MM.1S (cell line): ENCODE measurements around the gene DGLUCY.
A peak's percentile ranks its signal among the peaks of the same experiment; 100 is the strongest.

Source experiments
- DNase-seq: peaks from one replicate; pipeline ENCODE4 v3.0.0-alpha.2; 2015
- H2AFZ ChIP-seq: fragments of 300-600 bp; sonication (generic); 2 replicates; pipeline ENCODE4 v1.6.0; 2016; ENCODE audit warnings: antibody characterized with exemption, low read length
- H3F3A ChIP-seq: fragments of 300-600 bp; sonication (generic); 2 replicates; pipeline ENCODE4 v1.6.1; 2016; ENCODE audit warnings: mild to moderate bottlenecking, antibody characterized with exemption, low read length, moderate library complexity, mixed read lengths; ENCODE audit not compliant: insufficient read depth
- H3K27ac ChIP-seq: fragments of 300-600 bp; sonication (generic); 2 replicates; pipeline ENCODE4 v1.5.1; 2016; ENCODE audit warnings: mild to moderate bottlenecking, low read length
- H3K27me3 ChIP-seq: fragments of 300-600 bp; sonication (generic); replicated peaks from 2 replicates; pipeline ENCODE4 v1.6.0; 2016; ENCODE audit warnings: low read length; ENCODE audit not compliant: insufficient read depth
- H3K36me3 ChIP-seq: fragments of 300-600 bp; sonication (generic); replicated peaks from 2 replicates; pipeline ENCODE4 v1.6.1; 2016; ENCODE audit warnings: mild to moderate bottlenecking, low read length, mixed read lengths; ENCODE audit not compliant: insufficient read depth
- H3K4me1 ChIP-seq: fragments of 300-600 bp; sonication (generic); 2 replicates; pipeline ENCODE4 v1.6.1; 2016; ENCODE audit warnings: low read length, mixed read lengths
- H3K4me2 ChIP-seq: fragments of 300-600 bp; sonication (generic); 2 replicates; pipeline ENCODE4 v1.6.0; 2016; ENCODE audit warnings: low read depth, low read length
- H3K4me3 ChIP-seq: fragments of 300-600 bp; sonication (generic); 2 replicates; pipeline ENCODE4 v1.5.1; 2016; ENCODE audit warnings: low read length, mixed read lengths
- H3K79me2 ChIP-seq: fragments of 300-600 bp; sonication (generic); 2 replicates; pipeline ENCODE4 v1.6.1; 2016; ENCODE audit warnings: mixed run types, low read length, mixed read lengths
- H3K9ac ChIP-seq: fragments of 300-600 bp; sonication (generic); 2 replicates; pipeline ENCODE4 v1.6.1; 2016; ENCODE audit warnings: low read length, mixed read lengths
- H3K9me2 ChIP-seq: fragments of 300-600 bp; sonication (generic); replicated peaks from 2 replicates; pipeline ENCODE4 v1.6.1; 2016; ENCODE audit warnings: mild to moderate bottlenecking, low read length, mixed read lengths; ENCODE audit not compliant: insufficient read depth
- H3K9me3 ChIP-seq: fragments of 300-600 bp; sonication (generic); replicated peaks from 2 replicates; pipeline ENCODE4 v1.6.1; 2016; ENCODE audit warnings: mild to moderate bottlenecking, low read length, mixed read lengths; ENCODE audit not compliant: insufficient read depth
- H4K20me1 ChIP-seq: fragments of 300-600 bp; sonication (generic); 2 replicates; pipeline ENCODE4 v1.6.1; 2016; ENCODE audit warnings: mild to moderate bottlenecking, low read length, moderate library complexity, mixed read lengths; ENCODE audit not compliant: insufficient read depth
- CTCF ChIP-seq: fragments of 300-600 bp; sonication (generic); IDR thresholded peaks from 2 replicates; pipeline ENCODE4 v1.5.1; 2016; ENCODE audit warnings: antibody characterized with exemption, low read length, mixed read lengths
- EZH2 ChIP-seq: fragments of 300-600 bp; sonication (generic); optimal IDR thresholded peaks from 2 replicates; pipeline ENCODE3; 2017; ENCODE audit warnings: low read depth, mild to moderate bottlenecking, antibody characterized with exemption, low read length, mixed read lengths
- EZH2phosphoT487 ChIP-seq: fragments of 300-600 bp; sonication (generic); IDR thresholded peaks from 2 replicates; pipeline ENCODE4 v1.6.1; 2018; ENCODE audit warnings: antibody characterized with exemption, low read length

DGLUCY gene

GRCh38 chr14:91112194-91112593 lies 1.7 kb upstream of the DGLUCY start:
- peaks cover 17% of the 10 kb centered on the region; the same call in 1 of the 2 replicates for H3F3A ChIP-seq
- TF ChIP-seq EZH2 = no peak
- H3K9ac ChIP-seq = no peak overlapping the region
- H3K79me2 ChIP-seq = peaks cover 24% of the 10 kb centered on the region
- H3K9me2 ChIP-seq = no peaks in the 10 kb centered on the region
- H3K9me3 ChIP-seq = no peaks in the 10 kb centered on the region
- 0 out of 2 replicates have a peak, but pooled peaks cover 3% of the 10 kb centered on the region for H3K4me1 ChIP-seq
- H3K4me2 ChIP-seq = no peak overlapping the region
- no peak overlapping the region for H2AFZ ChIP-seq
- no peaks in the 10 kb centered on the region for H4K20me1 ChIP-seq
- no peak overlapping the region for H3K27ac ChIP-seq
- DNase-seq = no peak
- no peak overlapping the region for H3K4me3 ChIP-seq
- no peaks in the 10 kb centered on the region for H3K36me3 ChIP-seq
- H3K27me3 ChIP-seq = no peaks in the 10 kb centered on the region

- TF ChIP-seq EZH2phosphoT487 (no peak), CTCF (no peak), EZH2 (no peak)
- H3K9me3 ChIP-seq = no peaks in the 10 kb centered on the region
- H4K20me1 ChIP-seq = no peaks in the 10 kb centered on the region
- no peaks in the 10 kb centered on the region for H3K36me3 ChIP-seq
- no peaks in the 10 kb centered on the region for H3K27me3 ChIP-seq
- DNase-seq = peak; percentile 87
- no peaks in the 10 kb centered on the region for H3K9me2 ChIP-seq
- peaks cover 17% of the 10 kb centered on the region; the same call in 1 of the 2 replicates for H3F3A ChIP-seq
- H3K9ac ChIP-seq = peak overlapping the region; percentile 96
- peaks cover 43% of the 10 kb centered on the region for H3K79me2 ChIP-seq
- H3K4me3 ChIP-seq = peak overlapping the region; percentile 87
- 0 out of 2 replicates have a peak, but pooled peaks cover 3% of the 10 kb centered on the region for H3K4me1 ChIP-seq
- peak overlapping the region; percentile 85 for H3K4me2 ChIP-seq
- peak overlapping the region; percentile 98 for H3K27ac ChIP-seq
- H2AFZ ChIP-seq = peak overlapping the region; percentile 86
Measured at GRCh38 chr14:91114079-91115065, 499 bp downstream of the DGLUCY start.

- TF ChIP-seq EZH2phosphoT487 (no peak), CTCF (no peak), EZH2 (no peak)
- H2AFZ ChIP-seq = no peak overlapping the region
- H3K4me2 ChIP-seq = peak overlapping the region; percentile 85
- no peaks in the 10 kb centered on the region for H3K9me2 ChIP-seq
- H3K9me3 ChIP-seq = no peaks in the 10 kb centered on the region
- H3K27me3 ChIP-seq = no peaks in the 10 kb centered on the region
- no peaks in the 10 kb centered on the region for H4K20me1 ChIP-seq
- H3K4me3 ChIP-seq = peak overlapping the region; percentile 87
- peaks cover 59% of the 10 kb centered on the region for H3K79me2 ChIP-seq
- H3K27ac ChIP-seq = peak overlapping the region; percentile 98; the same call in 1 of the 2 replicates
- H3K9ac ChIP-seq = peak overlapping the region; percentile 96; the same call in 1 of the 2 replicates
- DNase-seq = no peak
- H3F3A ChIP-seq = peaks cover 17% of the 10 kb centered on the region; the same call in 1 of the 2 replicates
- no peaks in the 10 kb centered on the region for H3K36me3 ChIP-seq
- H3K4me1 ChIP-seq = 0 out of 2 replicates have a peak, but pooled peaks cover 3% of the 10 kb centered on the region
Measured at GRCh38 chr14:91115986-91116770, 2.3 kb downstream of the DGLUCY start.
